ENCODE measurements around the gene UBE2QL1. TPM values are rescaled to one million over a fixed set of nuclear protein-coding genes. Genes with fewer than 3 reads are reported as not detected.

Gene UBE2QL1
- total RNA-seq, 1 experiment from 2014 or later = 0.50 TPM

GRCh38 chr5:6495433-6496206 is 47.0 kb downstream of the UBE2QL1 start (continued):
- TF ChIP-seq ZMAT4 (CRISPR knock-in tag; IDR thresholded peaks at IDR 0.05) (no peak), HMGA2 (CRISPR knock-in tag; IDR thresholded peaks at IDR 0.05) (no peak), E2F4 (CRISPR knock-in tag; IDR thresholded peaks at IDR 0.05; ENCODE audit: borderline replicate concordance, low read depth) (no peak), PRDM15 (CRISPR knock-in tag; IDR thresholded peaks at IDR 0.05) (no peak), IRF1 (CRISPR knock-in tag; IDR thresholded peaks at IDR 0.05) (no peak), ERG (CRISPR knock-in tag; IDR thresholded peaks at IDR 0.05) (no peak), FOXP1 (CRISPR knock-in tag; IDR thresholded peaks at IDR 0.05; ENCODE audit: borderline replicate concordance) (no peak), ZNF232 (CRISPR knock-in tag; IDR thresholded peaks at IDR 0.05) (no peak), ZNF396 (CRISPR knock-in tag; IDR thresholded peaks at IDR 0.05; ENCODE audit: borderline replicate concordance) (no peak), TEAD4 (CRISPR knock-in tag; IDR thresholded peaks at IDR 0.05) (no peak)

- H3K27me3 Mint-ChIP-seq (ENCODE audit: low read depth) = peaks cover 16% of the 10 kb centered on the region
- H3K9me3 Mint-ChIP-seq = peaks cover 4% of the 10 kb centered on the region; the same call in 1 of the 2 replicates
- H3K36me3 Mint-ChIP-seq = no peaks in the 10 kb centered on the region
- TF ChIP-seq MLX (CRISPR knock-in tag; IDR thresholded peaks at IDR 0.05) (no peak), ZNF423 (CRISPR knock-in tag; IDR thresholded peaks at IDR 0.05) (no peak), ZNF671 (CRISPR knock-in tag; IDR thresholded peaks at IDR 0.05) (no peak), ZBTB21 (CRISPR knock-in tag; IDR thresholded peaks at IDR 0.05; ENCODE audit: borderline replicate concordance) (no peak), TCF7 (CRISPR knock-in tag; IDR thresholded peaks at IDR 0.05; ENCODE audit: low read depth) (no peak), CREB1 (CRISPR knock-in tag; IDR thresholded peaks at IDR 0.05) (no peak), ZNF138 (CRISPR knock-in tag; conservative IDR thresholded peaks at IDR 0.05) (no peak), USF1 (CRISPR knock-in tag; IDR thresholded peaks at IDR 0.05) (no peak), SMAD3 (CRISPR knock-in tag; IDR thresholded peaks at IDR 0.05; ENCODE audit: borderline replicate concordance) (no peak), ZNF317 (CRISPR knock-in tag; IDR thresholded peaks at IDR 0.05; ENCODE audit: borderline replicate concordance, low read depth) (no peak), ZBTB43 (CRISPR knock-in tag; IDR thresholded peaks at IDR 0.05) (no peak), MYBL2 (CRISPR knock-in tag; IDR thresholded peaks at IDR 0.05) (no peak), OVOL2 (CRISPR knock-in tag; IDR thresholded peaks at IDR 0.05; ENCODE audit: borderline replicate concordance) (no peak), ATF6 (CRISPR knock-in tag; IDR thresholded peaks at IDR 0.05) (no peak), NR3C1 (CRISPR knock-in tag; conservative IDR thresholded peaks at IDR 0.05; ENCODE audit: low read depth) (no peak)
Measured at GRCh38 chr5:6496207-6496584, 47.5 kb downstream of the UBE2QL1 start.

More at GRCh38 chr5:6496207-6496584, 47.5 kb downstream of the UBE2QL1 start:
- CTCF ChIA-PET = no interaction called here
- POLR2A ChIA-PET = no interaction called here
- ATAC-seq = no peak
- peaks cover 11% of the 10 kb centered on the region for H3K4me1 Mint-ChIP-seq
- no peak overlapping the region for H3K4me3 Mint-ChIP-seq
- no peak overlapping the region for H3K27ac Mint-ChIP-seq
- DNase-seq (ENCODE audit: low spot score) = no peak

Data from WTC11 (cell line).